Measurements from ENCODE around the gene AP2A2.
"Not testable (repeated sequence)": the region's sequence is repeated elsewhere in the genome, so short reads cannot be mapped to it uniquely, and the experiment has no call there.

AP2A2 gene

GRCh38 chr11:954392-955153, 28.9 kb downstream of the AP2A2 start:
- no peak for DNase-seq (ENCODE audit: low read depth)

- DNase-seq (ENCODE audit: low read depth), result no peak
These were observed 29.7 kb downstream of the AP2A2 start for GRCh38 chr11:955154-956063.

GRCh38 chr11:957212-957920, 31.7 kb downstream of the AP2A2 start:
- no peak for DNase-seq (ENCODE audit: low read depth)

GRCh38 chr11:958101-958500, 32.4 kb downstream of the AP2A2 start:
- DNase-seq (ENCODE audit: low read depth), result no peak

- no peak for DNase-seq (ENCODE audit: low read depth)
These were observed 33.4 kb downstream of the AP2A2 start for GRCh38 chr11:959027-959426.

- DNase-seq (ENCODE audit: low read depth), result no peak
These were observed 33.9 kb downstream of the AP2A2 start for GRCh38 chr11:959608-960007.

GRCh38 chr11:961310-961920, 35.7 kb downstream of the AP2A2 start:
- not testable (repeated sequence) for DNase-seq (ENCODE audit: low read depth)

GRCh38 chr11:961921-962320, 36.3 kb downstream of the AP2A2 start:
- no peak for DNase-seq (ENCODE audit: low read depth)

GRCh38 chr11:962688-963087, 37.0 kb downstream of the AP2A2 start:
- DNase-seq (ENCODE audit: low read depth), result no peak

GRCh38 chr11:963852-964251, 38.2 kb downstream of the AP2A2 start:
- no peak for DNase-seq (ENCODE audit: low read depth)

- DNase-seq (ENCODE audit: low read depth), result no peak
These were observed 39.6 kb downstream of the AP2A2 start for GRCh38 chr11:965206-965775.

GRCh38 chr11:967995-968751, 42.5 kb downstream of the AP2A2 start:
- DNase-seq (ENCODE audit: low read depth), result no peak

- no peak for DNase-seq (ENCODE audit: low read depth)
These were observed 43.2 kb downstream of the AP2A2 start for GRCh38 chr11:968822-969221.

GRCh38 chr11:969651-970205, 44.1 kb downstream of the AP2A2 start:
- DNase-seq (ENCODE audit: low read depth), result no peak

- DNase-seq (ENCODE audit: low read depth), result no peak
These were observed 44.7 kb downstream of the AP2A2 start for GRCh38 chr11:970319-970871.

- no peak for DNase-seq (ENCODE audit: low read depth)
These were observed 45.5 kb downstream of the AP2A2 start for GRCh38 chr11:971092-971690.

- no peak for DNase-seq (ENCODE audit: low read depth)
These were observed 46.2 kb downstream of the AP2A2 start for GRCh38 chr11:971731-972365.

- no peak for DNase-seq (ENCODE audit: low read depth)
These were observed 47.0 kb downstream of the AP2A2 start for GRCh38 chr11:972523-973211.

- DNase-seq (ENCODE audit: low read depth), result no peak
These were observed 47.6 kb downstream of the AP2A2 start for GRCh38 chr11:973237-973636.

All from activated gamma-delta T cell treated with anti-CD3 and anti-CD28 coated beads, Interleukin-2, amount 50 U/mL, for 16 hours (primary cell).